Measurements from ENCODE around the gene AK5.
"Not testable (repeated sequence)": the region's sequence is repeated elsewhere in the genome, so short reads cannot be mapped to it uniquely, and the experiment has no call there.

The AK5 gene

DNA sequence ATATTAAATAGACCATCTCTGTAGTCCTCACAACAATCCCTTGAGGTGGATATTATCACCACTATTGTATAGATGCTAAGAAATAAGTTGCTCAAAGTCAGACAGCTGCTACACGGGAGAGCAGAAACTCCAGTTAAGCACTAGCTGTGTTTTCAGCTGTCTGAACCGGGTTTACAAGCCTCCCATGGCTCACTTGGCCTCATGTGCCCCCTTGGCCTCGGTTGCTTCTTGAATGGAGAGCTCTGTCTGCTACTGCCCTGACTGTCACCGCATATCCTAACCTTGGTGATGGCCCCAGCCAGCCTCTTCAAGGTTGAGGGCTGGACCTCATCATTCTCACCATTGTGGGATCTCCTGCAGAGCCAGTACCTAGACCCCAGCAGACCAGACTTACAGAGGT, 123.4 kb downstream of the AK5 start:
- no peak for DNase-seq

DNA sequence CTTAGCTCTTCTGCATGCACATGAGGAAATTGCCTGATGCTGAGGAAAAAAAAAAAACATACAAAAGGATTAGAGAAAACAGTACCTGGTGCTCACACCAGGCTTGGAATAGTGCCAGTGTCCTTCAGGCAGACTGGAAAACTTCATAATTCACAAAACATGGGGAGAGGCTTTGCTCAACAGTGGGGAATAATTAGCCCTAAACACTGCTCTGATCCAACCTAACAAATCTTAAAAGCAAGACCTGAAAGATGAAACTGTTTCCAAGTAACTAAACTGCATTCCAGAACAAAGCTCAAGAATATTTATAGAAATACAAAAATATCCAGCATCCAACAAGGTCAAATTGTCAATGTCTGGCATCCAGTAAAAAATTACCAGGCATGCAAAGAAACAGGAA, 124.8 kb downstream of the AK5 start:
- DNase-seq = no peak

DNA sequence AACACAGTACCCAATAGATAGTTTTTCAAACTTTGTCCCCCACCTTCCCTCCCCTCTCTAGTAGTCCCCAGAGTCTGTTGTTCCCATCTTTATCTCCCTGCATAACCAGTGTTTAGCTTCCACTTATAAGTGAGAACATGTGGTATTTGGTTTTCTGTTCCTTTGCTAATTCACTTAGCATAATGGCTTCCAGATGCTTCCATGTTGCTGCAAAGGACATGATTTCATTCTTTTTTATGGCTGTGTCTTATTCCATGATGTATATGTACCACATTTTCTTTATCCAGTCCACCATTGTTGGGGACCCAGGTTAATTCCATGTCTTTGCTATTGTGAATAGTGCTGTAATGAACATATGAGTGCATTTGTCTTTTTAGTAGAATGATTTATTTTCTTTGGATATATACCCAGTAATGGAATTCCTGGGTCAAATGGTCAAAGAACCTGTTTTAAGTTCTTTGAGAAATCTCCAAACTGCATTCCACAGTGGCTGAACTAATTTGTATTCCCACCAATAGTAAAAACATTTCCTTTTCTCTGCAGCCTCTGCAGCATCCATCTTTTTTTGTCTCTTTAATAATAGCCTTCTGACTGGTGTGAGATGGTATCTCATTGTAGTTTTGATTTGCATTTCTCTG, 126.0 kb downstream of the AK5 start:
- peak; percentile 49 for DNase-seq

DNA sequence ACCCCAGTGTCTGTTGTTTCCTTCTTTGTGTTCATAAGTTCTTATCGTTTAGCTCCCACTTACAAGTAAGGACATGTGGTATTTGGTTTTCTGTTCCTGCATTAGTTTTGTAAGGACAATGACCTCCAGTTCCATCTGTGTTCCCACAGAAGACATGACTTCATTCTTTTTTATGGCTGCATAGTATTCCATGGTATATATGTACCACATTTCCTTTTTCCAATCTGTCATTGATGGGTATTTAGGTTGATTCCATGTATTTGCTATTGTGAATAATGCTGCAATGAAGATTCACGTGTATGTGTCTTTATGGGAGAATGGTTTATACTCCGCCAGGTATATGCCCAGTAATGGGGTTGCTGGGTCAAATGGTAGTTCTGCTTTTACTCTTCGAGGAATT, 127.1 kb downstream of the AK5 start:
- DNase-seq = not testable (repeated sequence)

DNA sequence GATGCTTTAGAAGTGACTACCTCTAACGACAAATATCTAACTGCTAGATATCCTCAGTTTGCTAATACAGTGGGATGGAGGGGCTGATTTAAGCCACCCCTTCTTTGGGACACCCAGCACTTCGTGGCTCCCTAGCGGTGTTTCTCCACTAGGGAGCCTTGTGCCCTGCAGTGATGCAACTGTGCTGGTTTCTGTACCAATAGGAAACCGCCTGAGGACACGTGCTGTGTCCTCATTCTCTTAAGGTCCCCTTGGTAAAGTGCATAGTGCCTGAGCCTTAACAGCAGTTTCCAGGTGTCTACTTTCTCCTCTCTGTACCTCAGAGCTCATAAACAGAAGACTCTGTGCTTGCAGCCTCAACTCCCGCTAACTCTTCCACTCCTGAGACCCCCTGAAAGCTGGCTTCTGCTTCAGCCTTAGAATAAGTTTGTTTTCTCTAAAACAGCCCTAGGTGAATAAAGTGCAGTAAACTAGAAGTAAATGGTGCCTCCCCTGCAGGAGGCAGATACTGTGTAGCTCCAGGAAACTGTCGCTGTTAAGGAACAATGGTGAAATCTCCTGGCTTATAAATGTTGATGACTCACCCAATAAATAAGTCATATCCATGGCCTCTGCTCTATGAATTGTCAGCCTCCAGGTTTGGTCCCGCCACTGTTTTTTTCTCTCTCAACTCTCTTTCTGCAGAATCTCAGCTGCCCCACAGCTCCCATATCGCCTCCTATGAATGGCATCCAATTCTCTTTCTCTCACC, 130.4 kb downstream of the AK5 start:
- no peak for DNase-seq

DNA sequence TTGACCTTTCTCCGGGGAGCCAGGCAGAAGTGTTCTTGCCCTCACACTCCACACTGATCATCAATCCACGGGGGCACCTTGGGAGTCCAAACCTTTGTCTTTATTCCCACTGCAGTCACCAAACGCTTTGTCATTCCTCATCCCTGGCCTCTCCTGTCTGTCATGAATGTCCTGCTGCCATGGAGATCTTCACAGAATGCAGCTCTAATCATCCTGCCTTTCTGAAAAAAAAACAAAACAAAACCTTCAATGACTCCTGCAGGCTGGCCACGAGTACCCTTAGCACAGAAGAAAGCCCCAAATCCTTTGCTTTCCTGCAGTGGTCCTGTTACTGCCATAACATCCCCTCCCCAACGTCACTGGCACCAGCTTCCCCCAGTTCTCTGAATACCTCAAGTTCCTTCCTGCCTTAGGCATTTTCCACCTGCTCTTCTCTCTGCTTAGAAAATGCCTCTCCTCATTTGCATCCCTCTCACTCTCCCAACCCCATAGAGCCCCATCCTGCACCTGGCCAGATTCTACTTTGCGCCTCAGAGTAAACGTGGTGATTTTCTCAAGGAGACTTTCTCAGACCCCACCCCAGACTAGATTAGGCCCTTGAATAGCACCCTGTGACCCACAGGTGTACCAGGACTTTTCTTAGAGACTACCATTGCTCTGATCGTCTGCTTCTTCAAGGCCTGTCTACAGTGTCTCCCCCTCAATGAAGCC, 131.2 kb downstream of the AK5 start:
- no peak for DNase-seq

DNA sequence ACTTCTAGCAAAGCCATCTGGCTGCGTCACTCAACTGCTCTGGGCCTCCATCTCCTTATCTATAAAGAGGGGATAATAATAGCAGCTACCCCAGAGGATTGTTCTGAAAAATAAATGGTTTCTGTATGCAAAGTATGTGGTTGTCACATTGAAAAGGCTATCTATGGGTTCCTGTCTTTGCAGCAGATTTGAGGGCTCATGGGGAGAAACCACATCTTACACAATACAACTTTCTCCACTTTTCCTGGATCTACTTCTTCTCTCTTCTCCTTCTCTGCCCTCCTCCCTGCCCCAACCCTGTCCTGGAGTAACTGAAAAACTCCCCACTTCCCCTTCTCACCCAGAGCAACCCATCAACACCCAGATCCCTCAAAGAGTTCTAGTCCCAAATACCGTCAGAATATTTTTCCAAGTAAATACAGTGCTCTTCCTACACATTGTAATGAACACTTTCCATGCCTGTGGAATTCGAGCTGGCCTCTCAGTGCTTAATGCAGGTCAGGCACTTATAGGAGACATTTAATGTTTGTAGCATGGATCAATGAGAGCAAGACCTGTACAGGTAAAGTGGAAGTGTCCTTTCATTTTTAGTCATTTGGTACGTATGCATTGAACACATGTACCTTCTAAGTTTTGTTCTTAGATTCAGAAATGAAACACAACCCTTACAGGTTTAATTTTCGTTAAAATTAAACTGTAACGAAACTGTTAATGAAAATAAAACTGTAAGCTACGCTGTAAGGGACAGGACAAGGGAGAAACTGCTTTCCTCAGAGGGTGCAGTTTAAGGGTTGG, 131.9 kb downstream of the AK5 start:
- no peak for DNase-seq

DNA sequence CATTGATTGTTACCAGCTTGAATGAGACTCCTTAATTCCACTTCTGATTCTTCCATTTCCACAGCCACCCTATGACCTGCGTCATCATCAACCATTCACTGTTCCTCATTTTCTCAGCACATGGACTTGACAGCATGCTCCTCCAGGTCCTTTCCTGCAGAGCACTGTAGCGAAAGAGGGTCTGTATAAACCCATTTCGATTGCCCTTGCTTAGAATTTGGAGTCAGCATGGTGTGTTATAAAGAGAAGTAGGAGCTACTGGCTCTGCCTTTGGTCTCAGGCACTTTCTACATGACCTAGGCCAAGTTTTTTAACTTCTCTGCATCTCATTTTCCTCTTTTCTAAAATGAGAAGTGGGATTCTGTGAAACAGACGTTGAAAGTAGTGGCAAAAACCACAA, 133.8 kb downstream of the AK5 start:
- no peak for DNase-seq

DNA sequence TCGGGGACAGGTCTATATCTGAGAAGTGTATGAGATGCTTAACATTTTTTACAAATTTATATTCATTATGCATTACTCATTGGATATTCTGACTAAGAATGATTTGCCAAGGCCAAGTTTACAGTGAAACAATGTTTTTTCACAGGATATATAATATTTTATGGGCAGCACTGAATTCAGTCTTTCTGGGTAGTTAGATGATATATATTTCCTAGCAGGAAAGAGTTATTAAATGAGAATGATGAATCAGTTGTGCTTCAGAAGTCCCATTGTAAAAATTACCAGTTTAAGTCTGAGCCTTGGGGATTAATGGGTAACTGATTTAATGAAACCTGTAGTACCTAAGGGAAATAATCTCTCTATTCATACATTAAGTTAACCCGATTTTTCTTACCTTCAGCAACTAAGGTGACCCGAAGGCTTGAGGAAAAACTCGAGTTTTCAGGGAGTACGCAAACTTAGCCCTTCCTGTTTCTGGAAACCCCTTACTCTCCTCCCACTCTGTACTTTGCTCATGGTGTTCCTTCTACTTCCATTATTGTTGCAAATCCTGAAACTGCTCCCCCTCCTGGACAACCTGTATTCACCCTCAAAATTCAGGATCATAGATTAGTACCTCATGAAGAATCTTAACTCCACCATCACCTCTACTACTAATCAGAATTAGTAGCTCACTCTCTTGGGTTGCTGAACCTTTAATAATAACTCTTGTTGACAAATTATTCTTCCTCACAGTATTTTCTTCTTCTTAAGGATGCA, 135.1 kb downstream of the AK5 start:
- no peak for DNase-seq

DNA sequence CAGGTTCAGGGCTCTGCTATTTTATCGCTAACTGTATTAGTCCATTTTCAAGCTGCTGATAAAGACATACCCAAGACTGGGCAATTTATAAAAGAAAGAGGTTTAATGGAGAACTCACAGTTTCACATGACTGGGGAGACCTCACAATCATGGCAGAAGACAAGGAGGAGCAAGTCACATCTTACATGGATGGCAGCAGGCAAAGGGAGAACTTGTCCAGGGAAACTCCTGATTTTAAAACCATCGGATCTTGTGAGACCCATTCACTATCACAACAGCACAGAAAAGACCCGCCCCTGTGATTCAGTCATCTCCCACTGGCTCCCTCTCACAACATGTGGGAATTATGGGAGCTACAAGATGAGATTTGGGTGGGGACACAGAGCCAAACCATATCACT, 136.2 kb downstream of the AK5 start:
- DNase-seq = not testable (repeated sequence)

DNA sequence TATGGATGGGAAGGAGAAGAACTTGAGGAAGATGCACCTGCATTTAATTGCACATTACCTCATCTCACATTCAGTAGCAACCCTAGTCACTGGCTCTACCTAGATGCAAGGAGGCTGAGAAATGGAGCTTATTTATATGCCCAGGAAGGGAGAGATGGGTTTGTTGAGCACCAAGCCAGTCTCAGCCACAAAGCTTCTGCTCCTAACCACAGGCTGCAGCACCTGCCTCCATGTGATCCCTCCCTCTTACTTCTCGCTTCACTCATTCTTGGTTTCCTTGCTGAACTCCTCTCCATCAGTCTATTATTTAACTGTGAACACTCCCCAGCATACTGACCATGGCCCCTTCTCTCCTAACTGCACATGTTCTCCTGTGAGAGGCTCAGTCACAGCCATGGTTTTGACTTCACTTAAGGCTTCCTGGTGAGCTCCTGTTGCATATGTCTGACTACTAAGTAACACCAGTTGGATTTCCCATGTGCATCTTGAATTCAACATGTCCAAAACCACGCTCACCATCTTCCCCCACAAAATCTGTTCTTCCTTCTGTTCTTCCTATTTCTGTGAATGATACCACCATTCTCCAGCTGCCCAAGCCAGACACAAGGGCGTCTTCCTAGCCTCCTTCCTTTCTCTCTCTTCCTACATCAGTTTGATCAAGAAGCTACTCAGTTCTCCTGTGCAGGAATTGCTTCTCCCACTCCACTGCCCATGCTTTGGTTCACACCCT, 139.8 kb downstream of the AK5 start:
- no peak for DNase-seq

DNA sequence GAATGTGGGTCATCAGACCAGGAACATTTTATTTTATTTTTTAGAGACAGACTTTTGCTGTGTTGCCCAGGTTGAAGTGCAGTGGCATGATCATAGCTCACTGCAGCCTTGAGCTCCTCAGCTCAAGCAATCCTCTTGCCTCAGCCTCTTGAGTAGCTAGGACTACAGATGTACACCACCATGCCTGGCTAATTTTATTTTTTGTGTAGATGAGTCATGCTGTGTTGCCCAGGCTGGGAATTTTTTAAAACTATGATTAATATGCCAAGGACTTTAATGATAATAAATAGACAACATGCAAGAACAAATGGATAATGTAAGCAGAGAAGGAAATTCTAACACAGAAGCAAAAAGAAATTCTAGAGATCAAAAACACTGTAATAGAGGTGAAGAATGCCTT, 142.4 kb downstream of the AK5 start:
- peak; percentile 24 for DNase-seq

DNA sequence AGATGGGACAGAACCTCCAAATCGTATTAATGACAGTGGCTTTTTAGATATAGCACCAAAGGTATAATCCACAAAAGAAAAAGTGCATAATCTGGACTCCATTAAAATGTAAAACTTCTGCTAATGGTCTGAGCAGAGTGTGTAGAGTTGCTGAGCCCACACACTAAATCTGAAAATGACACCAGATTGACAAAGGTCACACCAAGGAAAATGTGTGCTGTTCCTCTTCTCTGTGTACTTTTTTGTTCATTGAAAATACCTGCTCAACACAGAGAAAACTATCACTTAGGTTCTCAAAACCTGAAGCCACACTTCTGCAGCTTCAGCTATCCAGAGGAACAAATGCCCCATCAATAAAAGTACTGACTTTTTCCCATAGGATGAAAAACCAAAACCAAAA, 146.2 kb downstream of the AK5 start:
- no peak for DNase-seq

DNA sequence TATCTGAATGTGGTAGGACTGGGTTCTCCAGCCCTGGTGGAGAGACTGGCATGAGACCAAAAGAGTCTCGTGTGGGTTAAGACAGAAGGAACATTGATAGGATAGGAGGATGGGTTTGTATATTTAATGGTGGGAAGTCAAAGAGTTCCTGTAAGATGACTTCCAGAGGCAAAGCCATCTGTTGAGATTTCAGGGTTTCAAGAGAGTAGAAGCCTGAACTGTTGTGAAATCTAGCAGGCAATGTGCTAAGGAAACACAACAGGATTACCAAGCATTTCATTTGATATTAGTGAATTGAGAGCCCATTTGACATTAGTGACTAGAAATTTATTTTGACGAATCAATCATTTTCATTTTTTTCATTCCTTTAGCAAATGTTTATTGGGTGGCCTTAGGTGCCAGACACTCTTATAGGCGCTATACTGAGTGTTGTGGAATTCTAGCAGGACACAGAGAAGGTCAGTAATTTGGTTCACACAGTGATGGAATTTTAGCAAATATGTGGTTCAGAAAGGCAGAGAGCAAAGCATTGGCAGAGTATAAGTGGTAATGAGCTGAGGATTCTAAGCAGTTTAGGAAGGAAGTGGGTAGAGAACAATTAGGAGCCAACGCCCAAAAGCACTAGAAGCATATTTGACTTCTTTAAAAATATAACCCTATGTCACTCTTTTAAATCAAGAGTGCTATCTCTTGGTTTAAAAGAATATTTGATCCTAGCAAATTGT, 149.3 kb downstream of the AK5 start:
- DNase-seq = no peak

DNA sequence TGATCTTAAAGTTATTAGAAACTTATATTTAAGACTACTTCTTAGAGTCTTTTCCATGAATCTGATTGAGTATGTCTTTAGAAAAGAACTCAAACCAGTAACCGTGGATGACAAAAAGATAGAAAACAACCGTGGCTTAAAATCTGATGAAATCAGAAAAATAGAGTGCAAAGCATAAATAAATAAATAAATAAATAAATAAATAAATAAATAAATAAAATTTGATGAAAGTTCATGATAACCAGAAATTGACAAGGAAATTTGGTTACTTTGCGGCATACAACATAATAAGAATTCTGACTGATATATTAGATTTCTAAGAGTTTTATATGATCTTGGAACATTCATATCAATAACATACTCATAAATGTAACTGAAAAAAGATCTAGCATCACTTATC, 152.1 kb downstream of the AK5 start:
- DNase-seq = no peak

DNA sequence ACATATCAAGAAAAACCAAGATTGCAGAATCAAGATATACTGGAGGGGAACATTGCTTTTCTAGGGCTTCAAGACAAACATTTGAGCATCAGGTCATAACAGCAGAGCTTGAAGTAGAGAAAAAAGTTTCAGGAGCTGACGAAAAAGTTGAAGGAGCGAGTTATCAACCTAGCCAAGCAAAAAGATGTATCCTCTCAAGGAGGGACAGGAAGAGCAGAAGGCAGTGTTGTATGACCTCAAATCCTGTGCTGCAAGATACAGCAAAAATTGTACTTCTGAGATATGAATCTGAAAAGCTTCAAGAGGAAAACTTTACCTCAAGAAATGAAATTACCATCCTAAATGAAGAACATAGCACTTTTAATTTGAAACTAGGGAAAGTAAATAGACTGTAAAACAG, 153.1 kb downstream of the AK5 start:
- DNase-seq = no peak

DNA sequence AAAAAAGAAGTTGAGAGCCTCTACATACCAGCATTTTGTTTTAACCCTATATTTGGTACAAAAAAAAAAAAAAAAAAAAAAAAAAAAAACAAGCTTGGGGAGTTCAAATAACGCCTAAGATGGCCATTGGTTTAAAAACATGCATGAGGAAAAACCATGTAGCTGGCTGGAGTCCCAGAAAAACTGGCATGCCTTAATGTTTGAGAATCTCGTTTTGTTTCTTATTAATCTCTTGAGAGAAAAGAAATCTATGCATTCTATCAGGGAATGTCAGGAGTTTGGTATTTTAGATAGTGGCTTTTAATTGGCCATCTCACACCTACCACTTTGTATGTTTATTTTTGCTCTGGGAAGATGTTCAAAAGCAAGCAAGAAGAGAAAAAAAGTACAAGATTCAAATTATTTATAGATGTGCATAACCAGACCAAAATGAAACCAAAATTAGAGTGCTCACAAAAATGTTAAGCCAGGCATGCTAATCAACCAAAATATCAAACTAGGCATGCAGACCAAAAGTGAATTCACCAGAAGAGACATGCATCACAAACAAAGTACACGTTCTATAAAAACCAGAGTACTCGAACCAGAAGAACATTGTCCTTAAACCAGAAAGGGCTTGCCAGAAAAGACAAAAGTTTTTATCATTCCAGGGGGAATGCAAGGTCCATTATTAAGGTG, 156.6 kb downstream of the AK5 start:
- no peak for DNase-seq

DNA sequence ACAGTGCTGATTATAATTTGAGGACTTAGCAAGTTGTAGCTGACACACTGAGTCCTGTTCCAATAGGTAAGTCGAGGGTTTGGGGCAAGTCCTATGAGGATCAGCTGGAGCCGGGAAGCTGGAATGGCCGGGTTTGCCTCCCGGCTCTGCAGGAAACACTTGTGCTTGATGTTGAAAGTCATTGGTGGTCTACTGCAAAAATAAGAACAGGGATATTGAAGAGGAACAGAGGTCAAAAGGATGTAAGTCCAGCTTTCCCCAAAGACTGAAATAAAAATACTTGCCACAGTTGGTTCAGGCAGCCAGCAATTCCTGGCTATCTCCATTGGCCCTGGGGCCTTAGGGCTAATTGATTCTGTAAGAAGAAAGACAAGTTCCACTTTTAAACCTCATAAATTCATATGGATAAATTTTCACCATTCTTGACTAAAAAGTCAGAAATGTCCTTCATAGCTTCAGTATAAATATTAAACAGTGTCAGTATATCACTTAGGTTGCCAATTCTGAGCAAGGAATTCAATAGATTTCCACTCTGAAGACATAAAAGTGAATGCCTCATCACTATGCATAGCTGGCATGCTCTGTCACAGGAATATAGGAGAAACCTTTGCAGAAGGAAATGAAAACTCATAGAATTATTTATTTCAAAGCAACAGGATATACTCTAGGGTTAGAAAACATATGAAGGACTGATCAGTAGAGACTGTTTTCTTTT, 165.2 kb downstream of the AK5 start:
- no peak for DNase-seq

DNA sequence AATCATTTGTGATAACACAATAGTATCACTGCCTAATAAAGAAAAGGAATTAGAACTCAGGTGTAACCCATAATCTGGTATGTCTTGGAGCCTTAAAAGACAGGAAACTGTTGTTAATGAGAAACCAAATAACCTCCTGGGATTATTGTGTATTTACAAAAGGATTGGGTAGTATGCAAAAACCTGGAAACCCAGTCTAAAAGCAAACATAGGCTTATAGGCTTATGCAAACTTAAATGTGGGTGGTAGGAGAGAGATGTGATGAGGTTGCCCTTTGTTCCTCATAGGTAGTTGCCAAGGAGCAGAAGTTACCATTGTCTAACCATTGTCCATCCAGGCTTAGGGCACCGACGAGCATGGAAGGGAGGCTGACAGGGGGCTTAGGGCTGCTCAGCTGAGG, 165.8 kb downstream of the AK5 start:
- no peak for DNase-seq

DNA sequence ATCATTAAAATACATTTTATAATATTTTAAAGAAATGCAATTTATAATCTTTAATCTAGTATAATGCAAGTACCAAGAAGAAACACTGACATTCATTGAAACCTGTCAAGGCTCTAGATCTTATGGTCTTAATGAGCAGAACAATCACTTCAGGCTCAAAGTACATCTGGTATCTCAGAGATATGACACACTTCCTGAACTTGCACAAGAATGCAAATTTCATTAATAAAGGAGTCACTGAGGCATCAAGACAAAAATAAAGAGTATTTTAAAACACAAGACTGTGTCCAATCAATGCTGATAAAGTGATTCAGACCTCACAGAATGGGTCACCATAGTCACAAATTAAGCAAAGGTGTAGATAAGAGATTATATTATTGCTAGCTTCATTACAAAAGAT, 178.1 kb downstream of the AK5 start:
- no peak for DNase-seq

Measured in kidney glomerular epithelial cell (primary cell).